Smooth muscle cell of the brain vasculature (primary cell): Measurements from ENCODE around the gene PIP5K1B.
"Not testable (repeated sequence)": the region's sequence is repeated elsewhere in the genome, so short reads cannot be mapped to it uniquely, and the experiment has no call there.

ENCODE experiments used
- DNase-seq: peaks from one replicate; pipeline ENCODE4 v3.0.0-alpha.2; 2012; ENCODE audit warnings: low read depth, low spot score

Gene PIP5K1B

DNA sequence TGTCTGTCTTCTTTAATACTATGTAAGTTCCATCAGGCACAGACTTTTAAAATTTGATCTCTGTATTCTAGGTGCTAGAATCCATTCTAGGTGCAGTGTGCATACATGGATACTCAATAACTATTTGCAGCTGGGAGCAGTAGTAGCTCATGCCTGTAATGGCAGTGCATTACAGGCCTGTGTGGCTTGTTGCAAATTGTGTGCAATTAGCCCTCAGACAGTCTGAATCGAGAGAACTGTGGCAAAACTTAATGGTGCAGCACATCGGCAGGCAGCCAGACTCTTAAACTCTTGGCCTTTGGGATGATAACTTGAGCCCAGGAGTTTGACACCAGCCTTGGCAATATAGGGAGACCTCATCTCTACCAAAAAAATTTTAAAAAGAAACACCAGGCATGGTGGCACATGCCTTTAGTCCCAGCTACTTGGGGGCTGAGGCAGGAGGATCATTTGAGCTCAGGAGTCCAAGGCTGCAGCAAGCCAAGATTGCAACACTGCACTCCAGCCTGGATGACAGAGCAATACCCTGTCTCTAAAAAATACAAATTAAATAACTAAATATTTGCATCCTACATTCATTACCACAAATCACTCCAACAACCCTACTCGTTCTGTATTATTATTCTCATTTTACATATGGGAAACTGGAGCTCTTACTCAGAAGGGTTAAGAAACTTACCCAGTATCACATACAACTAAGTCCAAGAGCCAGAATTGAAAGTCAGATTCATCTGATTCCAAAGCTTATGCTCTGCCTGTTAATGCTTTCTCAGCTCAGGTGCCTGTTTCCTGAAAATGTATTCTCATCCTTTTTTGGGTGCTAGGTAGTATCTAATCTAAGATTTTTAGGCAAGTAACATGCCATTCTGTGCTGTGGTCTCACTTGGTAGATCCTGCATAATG lies 278.7 kb downstream of the PIP5K1B start:
- no peak for DNase-seq

GRCh38 chr9:68986949-68987348 lies 281.9 kb downstream of the PIP5K1B start:
- not testable (repeated sequence) for DNase-seq

DNA sequence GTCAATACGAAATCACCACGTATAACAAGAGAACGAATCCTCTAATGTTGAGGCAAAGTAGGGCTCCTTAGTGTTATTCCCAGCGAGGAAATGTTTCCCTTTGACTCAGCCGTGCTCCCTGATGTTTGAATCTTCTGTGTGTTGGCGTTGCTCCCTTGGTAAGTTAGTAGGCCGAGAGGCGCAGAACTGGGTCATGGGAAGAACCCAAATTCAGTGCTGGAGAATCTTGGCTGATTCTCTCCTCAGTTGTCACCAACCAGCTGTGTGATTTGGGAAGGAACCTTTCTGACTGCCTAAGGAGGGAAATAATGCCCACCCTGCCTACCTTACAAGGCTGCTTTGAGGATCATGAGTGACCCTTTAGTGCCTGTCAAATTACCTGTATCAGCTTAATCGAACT lies 286.4 kb downstream of the PIP5K1B start:
- DNase-seq, result no peak

- DNase-seq, result no peak
These were observed 290.7 kb downstream of the PIP5K1B start for GRCh38 chr9:68995776-68996175.

DNA sequence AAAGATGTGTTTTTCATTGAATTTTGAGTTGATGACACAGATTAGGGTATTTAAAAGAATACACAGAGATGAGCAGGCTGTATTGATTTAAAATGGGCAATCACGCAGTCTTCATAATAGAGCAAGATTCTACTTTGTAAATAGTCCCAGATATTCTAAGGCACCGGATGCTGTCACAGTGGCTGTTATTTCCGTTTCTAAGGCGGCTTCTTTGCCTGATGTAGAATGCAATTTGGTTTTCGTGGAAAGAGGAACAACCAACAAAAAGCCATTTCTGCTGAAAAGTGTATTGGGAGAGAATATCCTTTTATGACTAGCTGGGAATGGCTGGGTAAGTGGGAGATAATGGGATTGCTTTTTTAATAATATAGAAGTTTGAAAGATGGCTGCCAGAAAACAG lies 291.4 kb downstream of the PIP5K1B start:
- DNase-seq, result no peak

- no peak for DNase-seq
These were observed 292.6 kb downstream of the PIP5K1B start for GRCh38 chr9:68997666-68998065.

DNA sequence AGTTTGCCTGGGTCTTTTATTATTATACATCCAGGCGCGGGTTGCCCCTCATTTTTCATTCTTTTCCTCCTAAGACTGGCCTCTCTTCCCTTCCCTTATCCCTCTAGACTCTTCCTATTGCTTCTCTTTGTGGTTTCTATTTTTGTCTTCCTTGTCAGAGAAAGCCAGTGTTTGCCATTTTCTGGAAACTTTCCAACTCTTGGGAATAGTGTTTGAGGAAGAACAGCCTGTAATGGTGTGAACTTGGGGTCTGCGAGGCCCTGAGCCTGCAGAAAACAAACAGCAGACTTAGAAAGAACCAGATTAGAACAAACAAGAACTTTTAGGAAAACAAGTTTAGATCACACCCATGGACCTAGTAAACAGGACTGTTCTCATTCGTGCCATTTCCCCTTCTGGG lies 293.3 kb downstream of the PIP5K1B start:
- DNase-seq, result no peak

DNA sequence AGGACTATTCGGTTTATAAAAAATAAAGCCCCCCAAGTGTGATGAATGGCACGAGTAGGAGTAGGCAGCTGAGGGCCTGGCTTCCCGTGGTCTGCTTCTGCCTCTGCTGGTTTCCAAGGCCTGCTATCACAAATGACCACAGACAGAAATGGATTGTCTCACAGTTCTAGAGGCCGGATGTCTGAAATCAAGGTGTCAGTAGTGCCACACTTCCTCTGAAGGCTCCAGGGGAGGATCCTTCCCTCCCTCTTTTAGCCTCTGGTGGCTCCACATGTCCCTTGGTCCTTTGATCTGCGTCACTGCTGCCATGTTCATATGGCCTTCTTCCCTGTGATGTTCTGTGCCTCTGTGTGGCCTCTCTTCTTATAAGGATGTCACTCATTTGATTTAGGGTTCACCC lies 293.8 kb downstream of the PIP5K1B start:
- no peak for DNase-seq

GRCh38 chr9:68999393-69000105 lies 294.5 kb downstream of the PIP5K1B start:
- DNase-seq, result peak; percentile 29

- DNase-seq, result no peak
These were observed 296.9 kb downstream of the PIP5K1B start for GRCh38 chr9:69001921-69002320.

DNA sequence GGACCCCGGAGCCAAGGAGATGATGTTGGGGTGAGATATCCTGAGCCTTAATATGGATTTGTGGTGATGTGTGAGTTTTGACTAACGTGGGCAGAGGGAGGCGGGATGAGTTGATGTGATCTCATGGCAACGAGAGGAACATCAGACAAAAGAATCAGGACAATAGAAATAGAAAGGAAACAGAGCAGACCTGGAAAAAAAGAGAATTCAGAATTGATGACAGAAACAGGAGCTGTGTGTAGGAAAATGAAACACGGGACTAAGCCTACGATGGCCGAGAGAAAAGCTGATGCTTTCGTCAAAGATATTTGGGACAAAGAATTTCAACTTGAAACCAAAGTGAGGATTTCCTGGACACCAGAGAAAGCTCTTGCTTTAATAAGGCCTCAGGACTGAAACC lies 298.0 kb downstream of the PIP5K1B start:
- DNase-seq, result no peak

- no peak for DNase-seq
These were observed 299.8 kb downstream of the PIP5K1B start for GRCh38 chr9:69004836-69005235.

DNA sequence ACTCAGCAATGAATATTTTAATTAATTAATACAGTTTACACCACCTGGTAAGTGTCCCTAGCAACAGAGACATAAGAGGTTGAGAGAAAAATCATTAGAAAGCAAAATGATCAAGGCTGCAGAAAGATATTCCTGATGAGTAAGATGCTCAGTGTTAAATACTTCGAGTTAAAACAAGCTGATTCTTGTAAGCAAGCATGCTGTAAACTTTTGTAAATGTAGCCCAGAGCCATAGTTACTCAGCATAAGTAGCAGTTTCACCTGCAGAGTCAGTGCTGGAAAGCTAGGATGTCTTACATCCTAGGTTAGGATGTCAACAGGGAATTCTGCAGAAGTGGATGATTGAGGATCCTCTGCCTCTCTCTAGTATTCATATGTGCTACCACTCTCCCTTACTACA lies 304.7 kb downstream of the PIP5K1B start:
- no peak for DNase-seq

DNA sequence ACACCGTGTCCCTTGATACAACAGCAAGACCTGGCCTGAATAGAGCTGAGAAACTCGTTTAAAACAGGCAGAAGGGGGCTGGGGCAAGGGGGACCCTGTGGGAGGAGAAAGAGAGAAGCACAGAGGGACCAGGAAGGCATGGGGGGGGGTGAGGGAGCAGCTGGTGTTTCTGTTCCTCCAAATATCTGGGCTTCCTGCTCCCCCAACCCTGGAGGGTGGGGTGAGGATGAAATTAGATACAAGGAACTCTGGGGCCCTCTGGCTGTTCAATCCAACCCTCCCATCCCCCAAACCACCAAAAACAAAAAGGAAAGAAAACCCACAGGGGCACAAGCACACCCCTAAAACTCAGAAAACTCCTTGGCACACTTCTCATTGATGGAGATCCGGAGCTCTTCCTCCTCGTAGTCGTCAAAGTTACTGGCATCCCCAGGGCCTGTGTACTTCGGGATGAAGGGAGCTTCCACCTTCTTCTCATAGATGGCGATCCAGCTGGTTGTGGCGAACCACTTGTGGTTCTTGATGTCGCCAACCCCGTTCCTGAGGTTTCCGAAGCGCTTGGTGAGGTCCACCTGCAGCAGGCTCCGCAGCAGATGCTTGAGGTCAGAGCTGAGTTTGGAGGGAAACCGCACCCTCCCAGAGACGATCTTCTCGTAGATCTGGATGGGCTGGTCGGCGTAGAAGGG lies 307.8 kb downstream of the PIP5K1B start:
- no peak for DNase-seq

DNA sequence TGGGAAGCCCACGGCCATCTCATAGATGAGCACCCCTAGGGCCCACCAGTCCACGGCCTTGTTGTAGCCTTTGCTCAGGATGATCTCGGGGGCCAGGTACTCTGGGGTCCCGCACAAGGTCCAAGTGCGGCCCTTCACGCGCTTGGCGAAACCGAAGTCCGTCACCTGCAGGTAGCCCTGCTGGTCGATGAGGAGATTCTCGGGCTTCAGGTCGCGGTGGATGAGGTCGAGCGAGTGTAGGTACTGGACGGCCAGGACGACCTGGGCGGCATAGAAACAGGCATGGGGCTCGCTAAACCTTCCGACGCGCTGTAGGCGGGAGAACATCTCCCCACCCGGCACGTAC lies 308.3 kb downstream of the PIP5K1B start:
- DNase-seq, result no peak

DNA sequence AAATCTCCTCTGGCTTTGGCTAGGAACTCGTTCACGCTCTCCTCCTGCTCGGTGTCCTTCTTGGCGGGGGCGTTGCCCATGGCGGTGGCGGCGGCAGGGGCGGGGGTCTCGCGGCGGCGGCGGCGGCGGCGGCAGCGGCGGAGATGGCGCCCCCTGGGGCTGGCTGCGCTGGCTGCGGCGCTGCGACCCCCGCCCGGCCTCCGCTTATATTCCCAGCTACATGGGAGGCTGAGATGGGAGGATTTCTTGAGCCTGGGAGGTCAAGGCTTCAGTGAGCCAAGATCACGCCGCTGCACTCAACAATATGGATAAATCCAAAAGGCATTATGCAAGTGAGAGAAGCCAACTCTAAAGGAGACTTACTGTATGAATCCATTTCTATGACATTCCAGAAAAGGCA lies 309.0 kb downstream of the PIP5K1B start, which contains the start of gene PRKACG:
Gene PRKACG (minus strand): TSS at position 101 of the 400 bp plus-strand sequence. CDS start 21 bp downstream, at position 80.
- no peak for DNase-seq

GRCh38 chr9:69016191-69017096 lies 311.4 kb downstream of the PIP5K1B start:
- DNase-seq, result no peak

GRCh38 chr9:69018737-69019136 lies 313.7 kb downstream of the PIP5K1B start:
- no peak for DNase-seq

DNA sequence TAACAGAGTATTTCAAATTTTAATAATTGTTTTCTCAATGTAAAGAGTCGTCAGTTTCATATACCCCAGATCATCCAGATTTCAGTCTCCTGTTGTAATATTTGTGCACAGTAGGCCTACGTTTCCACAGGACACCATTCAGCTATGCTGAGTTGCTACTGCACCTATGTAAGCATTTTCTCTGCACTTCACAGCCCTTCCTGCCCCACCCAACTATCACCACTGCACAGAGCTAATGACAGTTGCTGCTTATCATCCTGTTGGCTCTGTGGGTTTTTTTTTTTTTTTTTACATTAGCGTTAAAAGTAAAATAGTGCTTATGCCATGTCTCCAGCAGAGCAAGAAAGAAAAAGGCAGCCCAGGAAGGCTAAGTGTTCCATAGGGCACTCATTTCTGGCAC lies 314.8 kb downstream of the PIP5K1B start:
- no peak for DNase-seq

DNA sequence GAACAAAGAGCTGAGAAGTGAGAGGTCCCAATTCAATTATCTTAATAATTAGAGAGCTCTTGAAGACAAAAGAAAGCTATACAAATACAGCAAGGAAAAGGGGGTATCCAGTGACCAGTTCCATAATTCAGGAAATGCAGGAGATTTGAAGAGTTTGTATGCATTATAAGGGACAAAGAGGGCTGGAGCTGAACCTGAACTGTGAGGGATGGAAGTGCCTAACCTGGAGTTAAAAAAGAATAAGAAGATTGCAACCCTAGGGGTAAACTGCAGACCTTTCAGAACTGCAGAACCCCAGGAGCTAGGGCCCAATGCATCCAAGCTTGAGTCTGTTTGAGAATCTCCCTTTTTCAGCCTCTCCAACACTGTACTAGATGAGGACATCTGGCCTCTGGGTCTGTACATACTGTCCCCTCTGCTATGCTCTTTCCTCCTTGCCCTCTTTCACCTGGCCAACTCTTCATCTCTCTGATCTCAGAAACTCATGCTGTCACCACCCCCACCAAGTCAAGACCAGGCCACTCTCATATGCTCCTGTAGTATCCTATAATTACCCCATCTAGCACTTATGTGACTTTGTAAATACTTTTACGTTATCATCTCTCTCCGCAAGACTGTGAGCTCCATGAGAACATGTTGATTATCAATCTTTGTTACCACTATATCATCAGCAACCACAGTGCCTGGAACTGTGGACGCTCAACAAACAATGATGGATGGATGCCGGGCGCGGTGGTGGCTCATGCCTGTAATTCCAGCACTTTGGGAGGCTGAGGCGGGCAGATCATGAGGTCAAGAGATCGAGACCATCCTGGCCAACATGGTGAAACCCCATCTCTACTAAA lies 315.5 kb downstream of the PIP5K1B start:
- no peak for DNase-seq
